Limb (tissue), 2 donors: ENCODE results near the gene SAMD4A.
A peak's percentile ranks its signal among the peaks of the same experiment; 100 is the strongest.

Source experiments
- DNase-seq, 2 donors: peaks; one replicate each; pipeline ENCODE4 v3.0.0-alpha.2; 2016; ENCODE audit errors: extremely low spot score in 2 of 2

SAMD4A gene

GRCh38 chr14:54566410-54567223, at the start of gene SAMD4A:
Gene SAMD4A, plus strand, starts transcription at chr14:54567128. Its CDS starts 789 bp downstream, at chr14:54567917.
- peak; percentile 88 to 89 for DNase-seq

- DNase-seq, result no peak
Observed at GRCh38 chr14:54524410-54524809, 42.5 kb upstream of the SAMD4A start.

GRCh38 chr14:54528973-54529372, 38.0 kb upstream of the SAMD4A start:
- no peak for DNase-seq

GRCh38 chr14:54529811-54530210, 37.1 kb upstream of the SAMD4A start:
- DNase-seq, result no peak

GRCh38 chr14:54532111-54533012, 34.6 kb upstream of the SAMD4A start:
- DNase-seq, result no peak

- DNase-seq, result no peak
Observed at GRCh38 chr14:54533100-54533499, 33.8 kb upstream of the SAMD4A start.

- no peak for DNase-seq
Observed at GRCh38 chr14:54535126-54535525, 31.8 kb upstream of the SAMD4A start.

- peak in 1 of 2 donors; percentile 3 for DNase-seq
Observed at GRCh38 chr14:54535646-54536045, 31.3 kb upstream of the SAMD4A start.

- DNase-seq, result no peak
Observed at GRCh38 chr14:54537651-54538050, 29.3 kb upstream of the SAMD4A start.

- DNase-seq, result no peak
Observed at GRCh38 chr14:54538055-54538454, 28.9 kb upstream of the SAMD4A start.

GRCh38 chr14:54547583-54547982, 19.3 kb upstream of the SAMD4A start:
- DNase-seq, result no peak

GRCh38 chr14:54548491-54548890, 18.4 kb upstream of the SAMD4A start:
- no peak for DNase-seq

- DNase-seq, result no peak
Observed at GRCh38 chr14:54549862-54550261, 17.1 kb upstream of the SAMD4A start.

- no peak for DNase-seq
Observed at GRCh38 chr14:54550514-54550913, 16.4 kb upstream of the SAMD4A start.

GRCh38 chr14:54554401-54554800, 12.5 kb upstream of the SAMD4A start:
- DNase-seq, result no peak

GRCh38 chr14:54555651-54556050, 11.3 kb upstream of the SAMD4A start:
- DNase-seq, result no peak

GRCh38 chr14:54556535-54556934, 10.4 kb upstream of the SAMD4A start:
- DNase-seq, result no peak

GRCh38 chr14:54562334-54562733, 4.6 kb upstream of the SAMD4A start:
- DNase-seq, result no peak

GRCh38 chr14:54564071-54564867, 2.7 kb upstream of the SAMD4A start:
- DNase-seq, result peak in 1 of 2 donors; percentile 70

GRCh38 chr14:54564868-54565784, 1.8 kb upstream of the SAMD4A start:
- DNase-seq, result peak in 1 of 2 donors; percentile 78
